Stimulated activated naive CD4-positive, alpha-beta T cell treated with Interleukin-2 at 50 U/mL for 16 hours (primary cell): ENCODE measurements around the gene SCYL1.
"Not testable (repeated sequence)": the region's sequence is repeated elsewhere in the genome, so short reads cannot be mapped to it uniquely, and the experiment has no call there.

Experiments used
- DNase-seq: peaks from one replicate; lab custom pipeline; 2025; lab: John Stamatoyannopoulos, UW

The SCYL1 gene

GRCh38 chr11:65554842-65555430, 30.1 kb downstream of the SCYL1 start:
- DNase-seq = no peak

GRCh38 chr11:65555693-65556231, 30.9 kb downstream of the SCYL1 start:
- peak; percentile 19 for DNase-seq

GRCh38 chr11:65556470-65557279, 31.8 kb downstream of the SCYL1 start:
- DNase-seq = no peak

- DNase-seq = no peak
Measured at GRCh38 chr11:65557280-65558001, 32.6 kb downstream of the SCYL1 start.

- DNase-seq = no peak
Measured at GRCh38 chr11:65558002-65558929, 33.4 kb downstream of the SCYL1 start, which contains the start of gene LTBP3. LTBP3 (minus strand) TSS chr11:65558359; CDS start chr11:65557959, 400 bp downstream.

GRCh38 chr11:65558930-65559509, 34.1 kb downstream of the SCYL1 start:
- DNase-seq = no peak

GRCh38 chr11:65559535-65559934, 34.7 kb downstream of the SCYL1 start:
- DNase-seq = no peak

GRCh38 chr11:65559951-65560537, 35.2 kb downstream of the SCYL1 start:
- no peak for DNase-seq

GRCh38 chr11:65560555-65561418, 35.9 kb downstream of the SCYL1 start:
- no peak for DNase-seq

GRCh38 chr11:65562020-65562419, 37.1 kb downstream of the SCYL1 start:
- no peak for DNase-seq

- no peak for DNase-seq
Measured at GRCh38 chr11:65562788-65563187, 37.9 kb downstream of the SCYL1 start.

- DNase-seq = no peak
Measured at GRCh38 chr11:65563601-65564000, 38.7 kb downstream of the SCYL1 start.

- not testable (repeated sequence) for DNase-seq
Measured at GRCh38 chr11:65564879-65565559, 40.1 kb downstream of the SCYL1 start.

GRCh38 chr11:65565624-65566453, 41.0 kb downstream of the SCYL1 start:
- DNase-seq = no peak

- DNase-seq = peak; percentile 79
Measured at GRCh38 chr11:65569164-65569972, 44.5 kb downstream of the SCYL1 start.

- peak; percentile 100 for DNase-seq
Measured at GRCh38 chr11:65569973-65570918, 45.4 kb downstream of the SCYL1 start, which contains the start of gene ZNRD2. ZNRD2 (plus strand) TSS chr11:65570477; CDS start chr11:65570492, 15 bp downstream.
